Loucy (cell line): ENCODE measurements around the gene PANK4.

Source experiments
- H2AFZ ChIP-seq: fragments of 200-600 bp; sonication (generic); 2 replicates; pipeline ENCODE4 v1.6.0; 2016; ENCODE audit warnings: antibody characterized with exemption, mild to moderate bottlenecking, low read length, moderate library complexity
- H3F3A ChIP-seq: fragments of 200-600 bp; 2 replicates; pipeline ENCODE4 v1.6.0; 2016; ENCODE audit warnings: antibody characterized with exemption, low read depth, mild to moderate bottlenecking
- H3K27me3 ChIP-seq: fragments of 200-600 bp; sonication (generic); 2 replicates; pipeline ENCODE4 v1.6.1; 2014; ENCODE audit warnings: low read length, mild to moderate bottlenecking; ENCODE audit not compliant: insufficient read depth, poor library complexity, severe bottlenecking
- H3K36me3 ChIP-seq: fragments of 200-600 bp; sonication (generic); 2 replicates; pipeline ENCODE4 v1.6.1; 2016; ENCODE audit warnings: low read length; ENCODE audit not compliant: insufficient read depth
- H3K4me1 ChIP-seq: fragments of 200-600 bp; sonication (generic); 2 replicates; pipeline ENCODE4 v1.5.1; 2014; ENCODE audit warnings: low read length, mild to moderate bottlenecking; ENCODE audit not compliant: insufficient read depth, poor library complexity, severe bottlenecking
- H3K4me2 ChIP-seq: fragments of 200-600 bp; sonication (generic); 2 replicates; pipeline ENCODE4 v1.6.0; 2014; ENCODE audit warnings: antibody characterized with exemption, low read length, low read depth, mild to moderate bottlenecking; ENCODE audit not compliant: poor library complexity, severe bottlenecking
- H3K4me3 ChIP-seq: fragments of 200-600 bp; sonication (generic); 2 replicates; pipeline ENCODE4 v1.5.1; 2014; ENCODE audit warnings: low read length, mild to moderate bottlenecking, mixed read lengths; ENCODE audit not compliant: poor library complexity, severe bottlenecking
- H3K79me2 ChIP-seq: fragments of 200-600 bp; sonication (generic); 2 replicates; pipeline ENCODE4 v1.6.1; 2014; ENCODE audit warnings: low read length; ENCODE audit not compliant: insufficient read depth
- H3K9ac ChIP-seq: fragments of 200-600 bp; sonication (generic); 2 replicates; pipeline ENCODE4 v1.6.0; 2014; ENCODE audit warnings: mild to moderate bottlenecking, low read depth, low read length, moderate library complexity; ENCODE audit not compliant: poor library complexity, severe bottlenecking
- H3K9me2 ChIP-seq: fragments of 200-600 bp; sonication (generic); replicated peaks from 2 replicates; pipeline ENCODE4 v1.6.1; 2016; ENCODE audit warnings: low read depth, low read length, mixed read lengths
- H3K9me3 ChIP-seq: fragments of 200-600 bp; sonication (generic); 2 replicates; pipeline ENCODE4 v1.6.1; 2014; ENCODE audit warnings: mild to moderate bottlenecking, antibody characterized with exemption, low read length, low read depth; ENCODE audit not compliant: insufficient read depth
- H4K20me1 ChIP-seq: fragments of 200-600 bp; sonication (generic); 2 replicates; pipeline ENCODE4 v1.6.0; 2014; ENCODE audit warnings: antibody characterized with exemption, low read length, mild to moderate bottlenecking; ENCODE audit not compliant: insufficient read depth, poor library complexity, severe bottlenecking
- EZH2phosphoT487 ChIP-seq: fragments of 200-600 bp; IDR thresholded peaks from 2 replicates; pipeline ENCODE4 v1.6.1; 2018; ENCODE audit warnings: antibody characterized with exemption, mild to moderate bottlenecking, moderate library complexity, borderline replicate concordance
- TF ChIP-seq, protein P1 (sequence below): fragments of 200-600 bp; sonication (generic); conservative IDR thresholded peaks from 2 replicates; pipeline ENCODE4 v1.5.1; 2014; ENCODE audit warnings: mild to moderate bottlenecking, antibody characterized with exemption, low read length

The PANK4 gene

DNA sequence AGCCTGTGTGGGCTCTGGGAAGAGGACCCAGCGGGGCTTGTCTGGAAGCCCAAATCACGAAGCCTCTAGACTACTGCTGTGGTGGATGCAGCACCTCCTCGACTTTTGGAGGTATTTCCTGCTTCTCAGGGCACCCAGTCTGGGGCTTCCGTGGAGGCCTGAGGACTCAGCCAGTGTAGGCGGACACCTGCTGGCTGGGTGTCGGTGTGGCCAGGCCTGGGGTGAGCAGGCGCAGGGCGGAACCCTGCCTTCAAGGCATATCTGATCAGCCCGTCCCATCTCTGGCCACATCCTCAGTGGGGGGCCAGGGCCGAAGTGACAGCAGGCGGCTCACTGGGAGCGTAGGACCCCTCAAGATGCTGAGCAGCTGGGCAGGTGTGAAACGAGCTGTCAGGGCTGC, 43.4 kb downstream of the PANK4 start:
- H4K20me1 ChIP-seq: no peaks in the 10 kb centered on the region
- no peaks in the 10 kb centered on the region for H3K79me2 ChIP-seq
- no peaks in the 10 kb centered on the region for H3K9me2 ChIP-seq
- TF ChIP-seq EZH2phosphoT487: no peak
- TF ChIP-seq, protein P1, sequence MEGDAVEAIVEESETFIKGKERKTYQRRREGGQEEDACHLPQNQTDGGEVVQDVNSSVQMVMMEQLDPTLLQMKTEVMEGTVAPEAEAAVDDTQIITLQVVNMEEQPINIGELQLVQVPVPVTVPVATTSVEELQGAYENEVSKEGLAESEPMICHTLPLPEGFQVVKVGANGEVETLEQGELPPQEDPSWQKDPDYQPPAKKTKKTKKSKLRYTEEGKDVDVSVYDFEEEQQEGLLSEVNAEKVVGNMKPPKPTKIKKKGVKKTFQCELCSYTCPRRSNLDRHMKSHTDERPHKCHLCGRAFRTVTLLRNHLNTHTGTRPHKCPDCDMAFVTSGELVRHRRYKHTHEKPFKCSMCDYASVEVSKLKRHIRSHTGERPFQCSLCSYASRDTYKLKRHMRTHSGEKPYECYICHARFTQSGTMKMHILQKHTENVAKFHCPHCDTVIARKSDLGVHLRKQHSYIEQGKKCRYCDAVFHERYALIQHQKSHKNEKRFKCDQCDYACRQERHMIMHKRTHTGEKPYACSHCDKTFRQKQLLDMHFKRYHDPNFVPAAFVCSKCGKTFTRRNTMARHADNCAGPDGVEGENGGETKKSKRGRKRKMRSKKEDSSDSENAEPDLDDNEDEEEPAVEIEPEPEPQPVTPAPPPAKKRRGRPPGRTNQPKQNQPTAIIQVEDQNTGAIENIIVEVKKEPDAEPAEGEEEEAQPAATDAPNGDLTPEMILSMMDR: no peak
- no peaks in the 10 kb centered on the region for H3F3A ChIP-seq
- no peak overlapping the region for H2AFZ ChIP-seq
- no peaks in the 10 kb centered on the region for H3K36me3 ChIP-seq
- no peak overlapping the region for H3K4me2 ChIP-seq
- no peaks in the 10 kb centered on the region for H3K9me3 ChIP-seq
- H3K4me3 ChIP-seq: no peak overlapping the region
- no peaks in the 10 kb centered on the region for H3K4me1 ChIP-seq
- H3K27me3 ChIP-seq: no peaks in the 10 kb centered on the region
- no peak overlapping the region for H3K9ac ChIP-seq

DNA sequence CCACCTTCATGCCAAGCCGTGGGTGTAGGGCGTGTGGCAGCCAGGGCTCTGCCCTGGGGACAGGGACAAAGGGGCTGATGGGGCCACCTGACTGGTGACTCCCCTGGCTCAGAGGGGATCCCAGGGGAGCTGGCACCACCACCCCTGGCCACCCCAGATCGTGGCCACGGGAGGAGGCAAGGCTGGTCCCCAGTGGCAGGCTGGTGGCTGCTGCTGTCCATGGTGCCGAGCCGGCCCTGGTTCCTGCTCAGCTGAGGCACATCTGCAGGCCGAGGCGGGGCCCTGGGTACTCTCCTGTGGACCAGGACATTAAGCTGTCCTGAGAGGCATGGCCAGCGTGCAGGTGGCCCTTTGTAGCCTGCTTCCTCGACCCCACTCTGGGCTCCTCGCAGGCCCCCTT, 43.8 kb downstream of the PANK4 start:
- Histone ChIP-seq H3F3A (no peaks in the 10 kb centered on the region), H3K4me2 (no peak overlapping the region), H3K9me2 (no peaks in the 10 kb centered on the region), H3K36me3 (no peaks in the 10 kb centered on the region), H3K4me1 (no peaks in the 10 kb centered on the region), H4K20me1 (no peaks in the 10 kb centered on the region), H3K27me3 (no peaks in the 10 kb centered on the region), H3K79me2 (no peaks in the 10 kb centered on the region), H3K9ac (no peak overlapping the region), H3K4me3 (no peak overlapping the region), H2AFZ (no peak overlapping the region), H3K9me3 (no peaks in the 10 kb centered on the region)
- TF ChIP-seq EZH2phosphoT487: no peak
- TF ChIP-seq, protein P1: no peak

DNA sequence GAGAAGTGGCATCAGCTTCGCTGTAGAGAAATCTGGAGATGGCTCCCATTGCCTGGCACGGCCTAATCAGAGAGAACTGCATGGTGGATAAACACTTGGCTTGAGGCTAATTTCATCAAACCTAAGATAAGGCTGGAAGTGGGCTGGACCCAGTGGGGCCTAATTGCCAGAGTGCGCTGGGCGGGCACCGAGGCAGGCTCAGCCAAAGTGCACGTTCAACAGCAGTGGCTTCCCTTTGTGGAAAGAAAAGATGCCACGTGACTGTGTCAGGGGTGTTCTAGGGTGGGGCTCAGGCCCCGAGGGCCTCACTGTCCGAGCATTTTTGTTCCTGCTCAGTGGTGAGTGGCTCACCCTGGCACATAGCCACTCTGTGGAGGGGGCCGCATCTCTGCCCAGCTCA, 44.5 kb downstream of the PANK4 start:
- H3F3A ChIP-seq: no peaks in the 10 kb centered on the region
- no peaks in the 10 kb centered on the region for H4K20me1 ChIP-seq
- no peaks in the 10 kb centered on the region for H3K27me3 ChIP-seq
- H3K9me3 ChIP-seq: no peaks in the 10 kb centered on the region
- H3K4me3 ChIP-seq: no peak overlapping the region
- H3K79me2 ChIP-seq: no peaks in the 10 kb centered on the region
- H3K4me1 ChIP-seq: no peaks in the 10 kb centered on the region
- no peak overlapping the region for H3K4me2 ChIP-seq
- H3K9ac ChIP-seq: no peak overlapping the region
- TF ChIP-seq, protein P1: no peak
- TF ChIP-seq EZH2phosphoT487: no peak
- no peaks in the 10 kb centered on the region for H3K36me3 ChIP-seq
- no peak overlapping the region for H2AFZ ChIP-seq
- no peaks in the 10 kb centered on the region for H3K9me2 ChIP-seq
